Activated T-cell treated with anti-CD3 and anti-CD28 coated beads, Interleukin-2, amount 50 U/mL, for 48 hours (primary cell): ENCODE measurements around the gene E2F8.

Experiments used
- DNase-seq, 2 experiments: peaks; one replicate each; pipeline ENCODE4 v3.0.0-alpha.2; 2020

E2F8 gene

DNA sequence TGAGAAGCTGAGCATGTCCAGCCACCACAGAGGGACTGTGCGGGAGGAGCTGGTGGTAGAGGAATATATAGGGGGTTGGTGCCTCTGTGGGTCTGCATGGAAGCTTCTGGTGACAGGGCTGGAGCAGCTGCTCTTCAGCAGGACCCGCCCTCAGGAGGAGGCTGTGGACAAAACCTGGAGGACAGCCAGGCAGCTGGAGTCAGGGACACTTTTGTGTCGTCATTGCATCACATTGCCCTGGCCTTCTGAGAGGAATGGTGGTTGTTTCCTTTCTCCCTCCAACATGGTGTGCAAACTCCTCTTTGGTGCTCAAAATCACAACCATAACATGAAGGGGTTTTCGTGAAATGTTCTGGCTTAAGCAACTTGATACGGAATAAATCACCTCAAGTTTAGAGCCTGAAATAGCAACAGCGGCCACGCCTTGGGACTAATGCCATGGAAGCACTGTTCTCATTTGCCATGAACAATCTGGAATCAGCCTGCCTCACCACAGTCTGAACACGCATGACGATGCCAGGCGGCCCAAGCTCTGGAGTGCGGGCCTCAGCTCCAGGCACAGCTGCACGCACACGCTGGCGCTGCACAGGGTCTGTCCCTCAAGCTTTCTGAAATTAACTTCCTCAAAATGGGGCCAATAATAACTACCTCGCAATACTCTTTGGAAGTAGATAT is 21.8 kb downstream of the E2F8 start:
- no peak for DNase-seq

DNA sequence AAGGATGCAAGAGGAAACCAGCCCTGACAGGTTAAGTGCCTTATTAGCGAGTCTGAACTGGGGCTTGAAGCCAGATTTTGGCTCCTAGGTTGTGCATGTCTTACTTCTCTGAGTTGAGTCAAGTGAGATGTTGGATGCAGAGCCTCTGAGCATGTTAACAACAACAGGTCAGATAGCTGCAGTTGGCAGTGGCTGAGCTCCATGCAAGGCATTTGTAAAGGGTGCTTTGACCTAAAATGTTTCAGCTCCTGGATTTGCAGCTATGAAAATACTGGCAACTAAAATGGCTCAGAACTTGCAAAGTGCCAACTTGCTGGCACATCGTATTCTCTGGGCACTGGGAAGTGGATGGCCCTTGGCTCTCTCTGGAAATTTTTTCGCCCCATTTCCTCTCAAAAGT is 22.5 kb downstream of the E2F8 start:
- no peak for DNase-seq

DNA sequence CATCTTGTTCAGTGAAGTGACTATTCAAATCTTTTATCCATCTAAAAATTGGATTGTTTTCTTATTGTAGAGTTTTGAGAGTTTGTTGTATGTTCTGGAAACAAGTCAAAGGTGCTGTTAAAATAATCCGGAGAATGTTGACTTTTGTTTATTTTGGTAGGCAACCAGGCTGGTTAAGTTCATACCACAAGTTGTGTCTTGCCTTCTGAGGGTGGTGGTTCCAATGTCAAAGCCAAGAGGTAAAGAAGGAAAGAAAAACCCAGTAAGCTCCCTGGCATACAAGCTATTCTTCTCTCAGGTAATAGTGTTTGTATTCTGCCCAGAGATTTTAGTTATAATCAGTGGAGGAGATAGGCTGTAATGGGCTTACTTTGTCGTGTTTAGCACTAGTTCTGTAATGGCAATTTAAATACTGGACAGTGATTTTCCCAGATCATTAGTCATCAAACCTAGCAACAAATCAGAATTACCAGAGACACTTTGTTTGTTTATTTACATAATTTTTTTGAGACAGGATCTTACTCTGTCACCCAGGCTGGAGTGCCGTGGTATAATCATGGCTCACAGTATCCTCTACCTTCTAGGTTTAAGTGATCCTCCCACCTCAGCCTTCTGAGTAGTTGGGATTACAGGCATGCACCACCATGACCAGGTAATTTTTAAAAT is 23.9 kb downstream of the E2F8 start:
- no peak for DNase-seq

DNA sequence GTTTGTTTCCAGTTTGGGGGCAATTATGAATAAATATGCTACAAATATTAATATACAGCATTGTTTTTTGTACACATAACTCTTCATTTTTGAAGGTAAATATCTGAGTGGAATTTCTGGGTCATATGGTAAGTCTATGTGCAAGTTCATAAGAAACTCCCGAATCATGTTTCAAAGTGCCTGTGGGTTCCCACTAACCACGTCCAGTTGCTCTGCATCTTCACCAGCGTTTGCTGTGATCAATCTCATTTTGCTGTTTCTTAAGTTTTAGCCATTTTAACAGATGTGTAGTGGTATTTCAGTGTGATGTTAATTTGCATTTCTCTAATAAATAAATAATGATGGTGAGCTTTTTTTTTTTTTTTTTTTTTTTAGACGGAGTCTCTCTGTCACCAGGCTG is 24.7 kb downstream of the E2F8 start:
- DNase-seq: no peak

DNA sequence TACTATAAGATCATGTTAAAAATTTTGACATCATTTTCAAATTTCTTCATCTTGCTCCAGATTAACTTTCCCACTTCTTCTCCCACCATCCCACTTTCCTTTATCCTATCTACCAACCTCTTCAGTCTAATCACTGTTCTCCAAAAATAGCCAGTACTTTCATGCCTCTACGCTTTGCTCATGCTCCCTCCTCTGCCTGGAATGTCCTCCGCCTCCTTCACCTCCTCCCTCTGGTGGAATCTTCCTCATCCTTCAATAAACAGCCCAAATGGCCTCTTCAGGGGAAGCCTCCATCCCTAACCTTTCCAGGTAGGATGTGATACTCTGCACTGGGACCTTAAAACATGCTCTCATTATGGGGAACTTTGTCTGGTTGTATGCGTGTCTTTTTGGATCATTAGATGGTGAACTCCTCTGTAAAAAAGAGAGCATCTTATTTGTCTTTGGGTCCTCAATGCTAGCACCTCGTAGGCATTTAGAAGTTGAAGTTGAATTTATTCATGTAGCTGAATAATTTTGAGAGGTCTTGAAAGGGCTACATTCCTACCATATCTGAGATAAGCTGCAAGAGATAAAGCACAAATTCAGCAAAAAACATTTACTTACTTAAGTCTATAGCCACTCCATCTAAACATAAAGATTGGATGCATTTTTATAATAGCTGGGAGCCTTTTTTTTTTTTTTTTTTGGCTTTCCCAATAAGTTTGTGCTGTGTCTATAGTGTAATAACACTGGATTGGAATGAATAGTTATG is 31.0 kb downstream of the E2F8 start:
- no peak for DNase-seq

DNA sequence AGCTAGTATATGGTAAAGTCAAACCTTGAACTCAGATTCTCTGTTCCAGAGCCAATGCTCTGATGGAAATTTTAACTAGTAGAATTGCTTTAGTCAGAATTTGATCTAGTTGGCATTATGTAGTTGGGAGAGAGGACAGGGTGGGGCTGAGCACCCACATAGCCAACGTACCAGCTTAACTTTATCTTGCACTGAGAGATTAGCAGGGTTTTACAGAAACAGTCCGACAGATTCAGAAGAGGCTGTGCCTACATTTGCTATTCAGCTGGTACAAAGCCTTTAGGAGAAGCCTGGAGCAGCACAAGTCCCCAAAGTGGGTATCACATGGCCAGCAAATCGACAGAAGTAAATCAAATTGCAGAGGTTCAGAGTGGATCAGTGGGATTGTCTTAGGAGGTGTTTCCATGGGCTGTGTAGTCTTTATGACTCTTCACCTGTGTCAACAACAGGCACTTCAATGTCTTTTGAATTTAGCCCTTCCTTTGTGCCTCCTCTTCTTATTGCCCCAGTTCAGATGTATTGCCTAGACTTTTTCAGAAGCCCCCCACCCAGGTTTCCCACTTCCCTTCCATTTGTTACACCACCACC is 31.7 kb downstream of the E2F8 start:
- no peak for DNase-seq

DNA sequence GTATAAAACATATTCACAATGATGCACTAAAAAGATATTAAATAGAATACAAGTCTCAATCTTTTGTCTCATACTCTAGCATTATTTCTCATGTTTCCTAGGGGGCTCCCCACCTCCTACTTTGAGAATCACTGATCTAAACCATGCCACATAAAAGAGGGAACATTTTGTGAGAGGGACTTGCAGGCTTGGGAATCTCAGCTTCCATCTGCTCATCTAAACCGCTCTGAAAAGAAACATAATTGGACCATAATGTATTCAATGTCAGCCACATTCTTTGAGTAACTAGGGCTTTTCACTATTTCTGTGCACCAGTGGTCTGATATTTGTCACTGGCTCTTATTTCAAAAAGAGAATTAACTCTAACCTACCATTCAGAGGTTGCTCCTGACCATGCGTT is 32.6 kb downstream of the E2F8 start:
- DNase-seq: no peak

DNA sequence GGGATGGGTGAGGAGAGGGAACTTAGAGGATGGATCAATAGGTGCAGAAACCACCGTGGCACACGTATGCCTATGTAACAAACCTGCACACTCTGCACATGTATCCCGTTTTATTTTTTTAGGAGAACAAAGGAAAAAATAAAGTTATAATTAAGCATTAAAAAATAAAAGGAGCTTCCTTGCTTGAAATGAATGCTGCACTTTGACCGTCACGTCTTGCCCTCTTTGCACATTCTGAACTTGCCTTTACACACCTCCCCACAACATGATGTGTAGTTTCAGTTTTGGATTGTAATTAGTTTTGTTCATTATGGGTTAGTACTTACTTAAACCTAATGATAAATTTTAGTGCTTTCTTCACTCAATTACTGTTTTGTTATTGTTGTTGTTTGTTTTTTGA is 35.9 kb downstream of the E2F8 start:
- no peak for DNase-seq

DNA sequence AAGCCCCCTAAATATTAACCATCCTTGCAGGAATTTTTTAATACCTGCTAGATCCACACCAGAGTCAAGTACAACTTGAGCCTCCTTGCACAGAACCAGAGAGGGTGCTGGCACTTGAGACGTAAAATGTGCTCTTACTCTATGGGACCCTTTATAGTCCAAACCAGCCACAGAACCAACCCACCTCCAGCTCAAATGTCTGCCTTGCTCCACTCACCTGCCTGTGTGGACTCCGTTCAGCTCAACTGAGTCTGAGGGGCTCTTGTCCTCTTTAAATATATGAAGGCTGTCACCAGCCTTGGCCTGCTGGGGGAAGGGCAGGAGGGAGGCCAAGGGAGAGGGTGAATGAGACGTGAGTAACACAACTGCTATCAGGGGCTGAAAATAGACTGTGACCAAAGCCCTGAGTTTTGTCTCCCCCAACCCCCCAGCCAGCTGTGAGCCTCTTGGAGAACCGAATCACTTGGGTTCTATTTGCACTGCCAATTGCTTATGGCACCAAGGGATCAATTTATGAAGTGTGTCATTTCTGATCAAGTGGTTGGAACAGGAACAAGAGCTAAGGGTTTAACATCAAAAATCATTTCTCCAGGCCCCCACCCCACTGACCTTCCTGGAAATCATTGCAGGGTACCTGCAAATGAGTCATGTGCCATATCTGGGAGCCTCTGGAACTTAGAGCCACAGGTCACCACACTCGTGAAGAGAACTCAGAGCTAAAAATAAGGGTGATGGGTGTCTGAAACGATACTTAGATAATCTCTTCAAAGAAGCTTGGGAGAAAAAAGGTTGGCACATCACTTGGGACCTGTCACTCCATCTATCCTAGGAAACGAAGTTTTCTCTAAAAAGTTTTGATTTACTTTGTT is 38.8 kb downstream of the E2F8 start, which contains the start of gene CSRP3:
TSS of gene CSRP3 (minus strand) at position 247 of the 869 bp plus-strand sequence. CDS start 9,535 bp downstream, outside the sequence.
- DNase-seq: no peak

DNA sequence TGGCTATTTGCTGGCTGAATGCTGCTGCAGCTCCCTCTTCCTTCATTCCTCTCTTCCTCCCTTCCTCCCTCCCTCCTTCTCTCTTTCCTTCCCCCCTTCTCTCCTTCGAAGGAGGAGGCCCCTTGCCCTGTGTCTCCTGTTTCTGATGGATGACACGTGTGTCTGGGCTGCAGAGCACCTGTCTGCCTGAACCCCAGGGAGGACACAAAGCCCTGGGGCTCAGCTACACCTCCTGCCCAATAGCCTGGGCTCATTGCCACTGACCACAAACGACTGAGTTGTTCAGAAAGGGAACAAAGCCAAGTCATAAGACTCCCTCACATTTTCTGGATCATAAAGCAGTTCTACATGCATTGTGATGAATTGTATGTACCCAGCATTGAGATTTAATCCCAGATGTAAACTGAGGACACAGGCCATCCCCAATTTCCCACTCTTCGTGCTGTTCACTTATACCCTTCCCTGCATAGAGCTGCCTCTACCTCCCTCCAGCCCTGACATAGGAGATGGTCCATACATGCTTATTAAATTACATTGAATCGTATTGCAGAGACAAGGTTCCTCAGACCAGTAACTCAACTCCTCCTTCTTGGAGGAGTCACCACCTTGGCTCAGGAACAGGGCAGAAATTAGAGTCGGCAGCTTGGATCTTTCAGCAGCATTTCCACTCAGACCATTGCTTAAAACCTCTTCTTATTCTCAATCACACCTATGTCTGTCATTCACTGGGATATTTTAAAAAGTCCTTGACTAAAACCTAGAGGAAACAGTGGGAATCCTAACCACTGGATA is 40.1 kb downstream of the E2F8 start:
- no peak for DNase-seq

DNA sequence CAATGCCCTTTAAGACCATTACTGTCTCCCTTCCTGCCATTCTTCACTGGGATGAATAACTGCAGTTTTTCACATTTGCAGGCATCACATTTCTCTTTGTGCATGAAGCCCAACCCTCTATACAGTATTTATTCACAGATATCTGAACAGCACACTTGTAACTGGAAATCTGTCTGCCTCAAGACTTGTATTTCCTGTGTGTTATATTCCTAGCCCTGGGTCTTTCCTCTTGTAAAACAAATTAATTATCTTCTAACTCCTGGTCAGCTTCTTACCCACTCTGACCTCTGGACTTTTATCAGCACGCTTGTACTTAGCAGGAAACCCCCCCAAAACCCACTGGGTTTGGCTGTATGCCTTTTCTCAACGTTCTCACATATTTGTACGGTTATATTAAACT is 41.0 kb downstream of the E2F8 start:
- no peak for DNase-seq

DNA sequence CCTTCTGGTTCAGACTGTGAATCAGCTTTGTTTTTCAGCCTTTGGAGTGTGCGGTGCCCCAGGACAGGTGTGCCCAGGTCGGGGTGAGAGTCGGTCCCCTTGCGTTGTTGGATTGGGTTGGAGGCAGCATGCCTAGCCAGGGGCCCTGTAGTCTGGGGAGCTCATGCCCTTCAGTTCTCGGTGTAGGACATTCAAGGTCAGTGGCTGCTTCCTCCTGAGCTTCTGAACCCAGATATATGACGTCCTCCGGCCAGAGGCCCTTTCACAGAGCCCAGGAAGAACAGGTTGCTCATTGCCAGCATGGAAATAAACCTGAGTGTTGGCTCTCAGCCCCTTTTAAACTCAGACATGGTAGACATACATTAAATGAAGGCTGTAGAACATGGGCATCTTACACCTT is 41.7 kb downstream of the E2F8 start:
- DNase-seq: no peak

DNA sequence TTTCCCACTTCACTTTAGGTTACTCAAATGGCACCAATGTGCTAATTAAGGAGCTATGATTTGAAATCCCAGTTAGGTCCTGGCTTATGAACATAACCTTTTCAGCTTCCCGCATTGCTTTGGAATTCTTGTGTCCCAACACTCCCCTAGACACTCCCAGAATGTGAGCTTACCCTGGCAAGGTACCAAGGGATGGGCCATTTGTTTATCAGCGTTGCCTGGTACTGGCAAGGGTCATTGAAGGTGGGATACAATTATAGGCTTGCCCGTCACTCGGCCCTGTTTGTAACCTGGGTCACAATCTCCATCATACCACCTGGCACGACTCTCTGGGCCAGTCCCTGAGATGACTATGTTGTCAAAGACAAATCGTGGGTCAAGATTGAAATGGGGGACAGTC is 44.3 kb downstream of the E2F8 start:
- no peak for DNase-seq

DNA sequence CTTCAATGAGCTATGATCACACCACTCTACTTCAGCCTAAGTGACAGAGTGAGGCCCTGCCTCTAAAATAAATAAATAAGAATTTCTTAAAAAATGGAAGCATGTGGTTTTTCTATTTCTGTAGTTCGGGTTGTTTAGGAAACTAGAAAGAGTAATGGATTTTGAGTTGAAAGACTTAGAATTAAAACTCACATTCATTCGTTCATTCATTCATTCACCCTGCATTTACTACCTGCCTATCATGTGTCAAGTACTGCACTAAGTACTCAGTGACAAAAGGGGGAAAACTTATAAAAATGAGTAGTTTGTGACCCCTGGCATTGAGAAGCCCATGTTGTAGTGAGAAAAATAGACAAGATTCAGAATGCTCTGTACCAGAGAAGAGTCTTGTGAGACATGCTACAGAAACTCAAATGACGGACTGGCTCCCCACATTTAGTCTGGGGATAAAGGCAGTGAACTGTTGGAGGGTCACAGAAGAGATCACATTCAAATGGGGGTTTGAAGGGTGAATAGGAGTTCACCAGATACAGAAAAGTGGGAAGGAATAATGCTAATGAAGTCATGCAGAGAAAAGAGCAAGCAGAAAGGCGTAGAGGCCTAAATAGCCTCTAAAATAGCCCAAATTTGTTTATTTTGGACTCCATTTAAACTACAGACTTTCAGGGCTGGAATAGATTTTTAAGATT is 46.0 kb downstream of the E2F8 start:
- DNase-seq: no peak

DNA sequence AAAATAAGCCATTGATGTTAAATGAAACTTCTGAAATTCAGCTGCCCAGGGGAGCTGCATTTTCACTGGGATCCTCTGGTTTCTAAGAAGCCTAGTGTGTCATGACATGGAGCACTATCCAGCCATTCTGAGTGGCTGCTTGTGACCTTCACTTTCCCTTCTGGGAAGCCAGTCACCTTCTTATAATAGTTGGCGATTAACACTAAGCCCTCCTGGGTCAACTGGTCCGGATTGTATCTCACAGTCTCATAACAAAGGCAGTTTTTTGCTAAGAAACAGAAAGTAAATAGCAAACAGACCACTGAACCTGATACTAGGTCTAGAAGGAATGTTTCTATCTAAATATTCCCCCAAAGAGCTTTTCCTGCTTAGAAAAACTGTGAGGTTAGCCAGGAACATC is 46.8 kb downstream of the E2F8 start:
- DNase-seq: no peak

DNA sequence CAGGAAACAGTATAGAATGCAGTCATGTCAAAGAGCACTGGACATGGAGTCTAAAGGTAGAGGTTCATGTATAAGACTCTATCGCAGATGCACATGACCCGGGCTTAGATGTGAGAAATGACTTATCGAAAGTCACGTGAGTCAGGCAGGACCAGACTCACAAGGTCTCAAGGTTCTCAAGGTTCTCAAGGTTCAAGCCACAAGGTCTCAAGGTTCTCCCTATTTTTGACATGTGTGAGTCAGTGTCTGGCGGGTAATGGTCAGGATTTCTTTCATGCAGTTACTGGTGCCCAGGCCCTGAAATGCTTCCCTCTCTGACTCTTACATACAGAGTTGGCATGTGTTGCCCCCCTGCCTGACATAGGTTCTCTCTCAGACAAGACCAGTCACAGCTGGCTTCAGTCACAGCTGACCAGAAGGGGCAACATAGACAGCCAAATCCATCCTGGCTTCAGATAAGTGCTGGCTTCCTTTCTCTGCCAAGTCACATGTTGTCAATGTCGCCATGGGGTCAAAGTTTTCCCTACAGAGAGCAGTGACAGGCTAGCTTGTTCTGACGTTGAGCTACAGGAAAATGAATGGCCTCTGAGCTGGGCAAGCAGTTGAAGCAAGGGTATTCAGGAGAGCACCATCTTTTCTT is 49.1 kb downstream of the E2F8 start:
- DNase-seq: no peak

DNA sequence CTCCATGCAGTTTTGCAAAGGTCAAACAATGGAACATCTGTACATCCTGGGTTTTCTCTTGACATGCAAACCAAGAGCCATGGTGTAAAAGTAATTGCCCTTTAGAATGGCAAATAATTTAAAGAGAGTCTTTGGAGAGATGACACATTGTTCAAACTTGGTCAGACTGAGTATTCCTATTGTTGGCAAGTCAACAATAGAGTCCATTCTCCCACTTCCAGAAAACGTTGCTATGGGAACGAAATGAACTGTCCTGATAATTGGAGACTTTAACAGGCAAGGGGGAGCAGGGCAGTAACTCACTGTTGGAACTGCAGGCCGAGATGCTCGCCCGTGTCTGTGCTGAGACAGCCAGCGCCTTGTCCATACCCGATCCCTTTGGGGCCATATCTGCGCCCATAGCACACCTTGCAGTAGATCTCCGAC is 52.9 kb downstream of the E2F8 start:
- no peak for DNase-seq

DNA sequence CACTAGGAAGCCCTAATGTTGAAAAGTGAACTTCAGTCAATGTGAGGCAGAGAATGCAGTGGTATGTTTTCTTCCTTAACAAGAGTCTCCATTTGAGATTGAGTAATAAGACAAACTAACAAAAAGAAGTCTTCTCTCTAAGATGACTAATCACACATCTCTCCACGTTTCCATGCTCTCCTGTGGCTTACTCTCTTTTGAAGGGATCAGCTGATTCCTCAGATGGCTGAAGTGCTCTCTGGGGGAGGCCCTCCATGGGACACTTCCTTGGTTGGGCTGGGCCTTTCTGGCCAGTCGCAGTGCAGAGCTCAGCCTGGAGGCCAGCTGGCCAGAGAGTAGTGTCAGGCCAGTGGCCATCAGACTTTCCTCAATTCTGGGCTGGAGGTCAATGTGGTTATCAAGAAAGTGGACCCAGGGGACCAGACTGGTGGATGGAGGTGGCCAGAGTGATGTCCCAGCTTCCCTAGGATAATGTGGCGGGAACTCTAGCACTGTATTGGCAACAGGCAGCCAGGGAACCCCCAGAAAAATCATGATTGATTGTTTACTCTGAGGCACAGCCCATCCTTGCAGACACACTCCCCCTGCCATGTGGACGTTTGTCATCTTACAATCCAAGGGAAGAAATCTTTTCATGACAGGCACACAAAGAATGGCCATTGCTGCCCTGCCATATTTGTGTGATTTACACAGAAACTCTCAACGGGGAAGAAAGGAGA is 53.5 kb downstream of the E2F8 start:
- DNase-seq: no peak

DNA sequence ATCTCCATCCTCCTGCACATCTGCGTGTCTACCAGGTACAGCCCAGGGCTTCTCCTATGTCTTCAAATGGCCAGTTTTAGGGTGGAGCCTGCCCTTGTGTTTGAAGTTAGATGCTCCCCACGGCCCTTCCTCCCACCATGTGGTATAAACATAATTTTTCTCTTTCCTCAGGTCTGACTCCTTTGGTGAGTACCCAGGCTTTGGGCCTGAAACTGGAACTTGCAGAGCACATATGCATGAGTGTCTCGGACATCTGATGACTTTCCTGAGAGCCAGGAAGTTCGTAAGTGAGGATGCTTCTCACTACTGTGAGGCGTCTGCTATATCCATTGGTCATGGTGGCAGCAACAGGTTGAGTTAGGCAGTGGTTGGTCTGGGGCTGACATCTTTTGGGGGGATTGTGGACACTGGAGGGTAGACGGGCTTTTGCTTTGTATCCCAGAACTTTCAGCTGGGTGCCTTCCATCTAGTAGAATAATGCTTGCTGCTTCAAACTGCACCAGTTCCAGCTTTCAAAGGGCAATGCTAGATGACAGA is 55.2 kb downstream of the E2F8 start:
- no peak for DNase-seq

DNA sequence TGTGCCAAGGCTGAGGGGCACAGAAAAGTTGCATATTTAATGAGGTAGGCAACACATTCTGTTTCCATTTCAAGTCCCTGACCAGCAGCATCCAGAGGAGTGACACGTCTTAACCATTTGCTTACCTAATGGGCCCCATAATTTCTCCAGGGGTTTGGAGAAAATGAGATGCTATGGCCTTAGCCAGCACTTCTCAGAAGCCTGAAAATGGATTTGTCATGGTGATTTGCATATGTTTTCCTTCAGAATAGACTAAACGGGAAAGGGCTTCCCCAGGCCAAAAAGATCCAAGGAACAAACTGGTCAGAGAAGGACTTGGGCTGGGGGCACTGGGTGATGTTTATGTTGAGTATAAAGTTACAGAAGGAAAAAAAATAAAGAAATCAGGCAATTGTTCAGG is 55.7 kb downstream of the E2F8 start:
- no peak for DNase-seq
